Spleen (tissue), 7 donors: ENCODE measurements around the gene GCA.

Source experiments
- CTCF ChIP-seq, 11 experiments: fragments of 200-600 bp in 7 of 11; fragments of 450-650 bp in 4 of 11; sonication (generic) in 4 of 11; IDR thresholded peaks in 8 of 11; conservative IDR thresholded peaks in 3 of 11; 1 replicate in 7 of 11; 2 replicates in 4 of 11; pipeline versions ENCODE4 v1.4.0 to v1.8.0; 2016 to 2021; ENCODE audit warnings: antibody characterized with exemption in 11 of 11, inconsistent platforms in 4 of 11, mild to moderate bottlenecking in 1 of 11
- POLR2A ChIP-seq, 3 donors: fragments of 450-650 bp; IDR thresholded peaks; one replicate each; pipeline ENCODE4 v1.5.1; 2017; ENCODE audit warnings: antibody characterized with exemption in 3 of 3, mild to moderate bottlenecking in 1 of 3
- donor health status: DM: no; HTN: no; CAD: no; lungs with moderate emphysema.
- donor health status: DM: no; HTN: no; CAD: no.
- donor health status: DM: no; HTN: no; CAD: no.

- no peak for TF ChIP-seq CTCF (IDR thresholded peaks at IDR 0.05 in 8 of 11, conservative IDR thresholded peaks at IDR 0.05 in 3 of 11)
- TF ChIP-seq POLR2A (IDR thresholded peaks at IDR 0.05): no peak
Observed at GRCh38 chr2:162301877-162302276, 42.1 kb upstream of the GCA start.
